ENCODE results near the gene KIF14. TPM values are rescaled to one million over a fixed set of nuclear protein-coding genes. Genes with fewer than 3 reads are reported as not detected.
"Not testable (repeated sequence)": the region's sequence is repeated elsewhere in the genome, so short reads cannot be mapped to it uniquely, and the experiment has no call there.

KIF14 gene
- total RNA-seq, 1 donor from 2014 or later, result 3.6 TPM

- DNase-seq, result not testable (repeated sequence)
Measured at GRCh38 chr1:200630515-200630899, 10.0 kb upstream of the KIF14 start.

DNA sequence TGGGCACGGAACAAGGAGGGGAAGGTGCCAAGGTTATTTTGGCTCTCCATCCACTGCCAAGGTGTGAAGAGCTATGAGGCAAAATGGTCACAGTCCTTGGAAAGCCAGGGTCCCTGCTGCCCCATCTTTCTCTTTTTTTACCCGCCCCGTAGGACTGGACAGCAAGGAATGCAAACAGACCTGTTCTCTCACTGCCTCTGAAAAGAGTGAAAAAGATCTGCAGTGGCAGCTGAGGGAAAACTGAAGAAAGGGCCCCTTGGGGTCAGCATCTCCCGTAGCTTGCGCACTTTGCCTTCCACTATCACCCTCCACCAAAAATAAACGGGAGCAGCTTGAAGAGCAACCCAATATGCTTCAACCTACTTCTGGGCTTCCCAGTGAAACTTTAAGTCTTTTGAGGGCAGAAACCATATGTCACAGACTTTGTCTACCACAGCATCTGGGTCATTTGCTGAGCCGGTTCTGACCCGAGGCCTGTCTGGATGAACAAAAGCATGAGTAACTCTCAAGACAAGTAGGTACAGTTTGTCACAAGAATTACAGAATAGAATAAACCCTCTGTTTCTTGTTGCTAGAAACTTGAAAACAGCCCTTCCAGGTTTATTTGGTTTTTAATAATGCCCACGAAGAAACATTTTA lies 9.4 kb upstream of the KIF14 start:
- no peak for DNase-seq

DNA sequence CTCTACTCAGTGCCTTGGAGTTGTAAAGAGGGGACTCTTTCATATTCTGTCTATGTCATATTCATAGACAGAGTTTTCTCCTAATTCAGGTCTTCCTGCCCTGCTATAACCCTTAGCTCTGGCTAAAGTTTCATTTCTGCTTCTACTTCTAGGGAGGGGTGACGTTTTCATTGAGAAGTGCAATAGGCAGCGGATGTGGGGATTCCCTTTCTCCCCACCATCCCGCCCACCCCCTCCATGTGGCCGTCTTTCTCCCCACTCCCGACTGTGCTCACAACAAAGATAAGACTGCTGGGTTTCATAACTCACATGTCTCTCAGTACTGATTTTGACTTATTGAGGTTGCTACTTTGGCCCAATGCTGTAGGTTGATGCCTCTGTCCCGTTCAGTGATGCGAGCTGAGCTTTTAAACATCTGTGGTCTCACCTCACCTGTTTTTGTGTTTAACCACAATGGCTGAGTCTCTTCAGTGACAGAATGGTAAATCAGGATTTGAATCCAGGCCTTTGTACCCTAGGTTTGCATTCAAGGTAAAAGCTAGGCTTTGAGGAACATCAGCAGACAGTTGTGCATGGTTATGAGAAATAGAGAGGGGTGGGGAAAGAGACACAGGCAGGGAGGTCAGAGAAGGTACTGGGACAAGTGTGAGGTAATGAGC lies 7.8 kb upstream of the KIF14 start:
- DNase-seq, result no peak

DNA sequence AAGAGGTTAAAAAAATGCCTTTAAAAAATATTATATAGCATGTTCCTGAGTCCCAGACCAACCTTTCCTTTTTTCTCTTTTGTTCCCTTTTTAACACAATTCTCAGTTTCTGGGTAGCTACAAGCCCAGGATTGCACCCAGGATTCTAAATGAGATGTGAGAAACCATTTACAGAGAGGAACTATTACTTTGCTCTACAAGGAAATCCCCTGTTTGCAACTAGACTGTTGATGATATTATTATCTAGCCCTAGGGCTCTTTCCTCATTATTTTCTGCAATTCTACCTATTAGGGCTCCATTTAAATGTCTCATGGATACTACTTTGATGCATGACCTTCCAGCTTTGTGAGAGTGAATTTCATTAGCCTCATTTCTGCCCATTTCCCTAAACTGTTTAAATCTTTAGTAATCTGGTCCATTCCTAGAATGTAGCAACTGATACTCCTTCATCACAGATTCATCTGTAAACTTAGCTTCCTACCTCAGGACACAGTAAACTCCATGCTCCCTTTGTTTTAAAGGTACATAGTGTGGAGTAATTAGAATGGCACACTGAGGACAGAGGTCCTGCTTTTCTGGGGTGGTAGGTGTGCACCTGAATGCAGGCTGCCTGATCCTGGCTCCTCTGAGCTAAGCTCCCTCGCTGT lies 7.1 kb upstream of the KIF14 start:
- DNase-seq, result no peak

GRCh38 chr1:200626853-200627534 lies 6.4 kb upstream of the KIF14 start:
- DNase-seq, result no peak

GRCh38 chr1:200625381-200625824 lies 4.9 kb upstream of the KIF14 start:
- DNase-seq, result no peak

DNA sequence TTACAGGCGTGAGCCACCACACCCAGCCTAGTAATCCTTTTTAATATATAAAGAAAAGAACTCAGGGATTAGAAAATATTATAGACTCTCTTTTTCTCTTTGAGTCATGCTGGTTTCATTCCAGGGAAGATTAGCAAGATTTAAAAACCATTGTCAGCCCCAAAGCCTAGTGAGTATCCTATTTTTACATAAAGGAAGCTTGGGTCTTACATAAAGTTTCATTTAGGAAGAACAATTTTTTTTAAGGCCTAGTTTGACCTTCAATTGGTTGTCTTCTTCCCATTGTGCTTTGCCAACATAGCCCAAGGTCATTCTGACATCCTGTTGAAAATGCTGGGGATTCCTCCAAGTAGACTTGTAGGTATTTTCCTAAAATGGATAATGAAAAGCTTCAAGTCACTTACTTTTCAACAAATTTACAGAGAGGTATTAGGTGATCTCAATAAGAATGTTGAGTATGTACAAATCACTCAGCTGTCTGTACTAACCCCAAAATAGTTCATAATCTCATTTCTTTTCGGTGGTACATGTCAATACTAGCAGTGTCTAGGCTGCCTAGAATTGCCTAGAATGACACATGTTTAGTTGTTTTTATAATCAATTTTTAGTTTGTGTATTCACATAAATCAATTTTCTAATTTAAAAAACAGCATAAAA lies 4.3 kb upstream of the KIF14 start:
- DNase-seq, result no peak

- no peak for DNase-seq
Measured at GRCh38 chr1:200619894-200620272, 668 bp downstream of the KIF14 start.

- peak; percentile 46 for DNase-seq
Measured at GRCh38 chr1:200610846-200611245, 9.7 kb downstream of the KIF14 start.

- DNase-seq, result no peak
Measured at GRCh38 chr1:200602632-200603031, 17.9 kb downstream of the KIF14 start.

GRCh38 chr1:200590001-200590400 lies 30.6 kb downstream of the KIF14 start:
- DNase-seq, result no peak

DNA sequence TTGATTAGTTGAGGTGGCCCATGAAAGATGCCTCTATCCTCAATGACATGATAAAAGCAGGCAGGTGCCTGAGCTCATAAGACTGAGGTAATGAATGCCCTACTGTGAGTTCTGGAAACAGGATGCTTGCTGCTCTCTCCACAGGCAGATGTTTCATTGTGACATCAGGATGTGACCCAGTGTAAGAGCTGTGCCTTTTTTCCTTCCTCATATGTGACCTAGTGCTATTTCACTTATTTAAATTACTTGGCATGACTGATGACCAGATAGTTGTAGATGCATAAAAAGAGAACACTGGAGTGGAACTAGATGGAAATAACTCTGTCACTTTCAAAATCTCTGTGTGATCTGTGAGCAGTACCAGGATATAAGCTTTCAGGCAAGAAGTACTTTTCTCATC lies 31.9 kb downstream of the KIF14 start:
- no peak for DNase-seq

GRCh38 chr1:200564319-200564718 lies 56.2 kb downstream of the KIF14 start:
- DNase-seq, result no peak

GRCh38 chr1:200561856-200562214 lies 58.7 kb downstream of the KIF14 start:
- no peak for DNase-seq

- peak; percentile 17 for DNase-seq
Measured at GRCh38 chr1:200558866-200559459, 61.6 kb downstream of the KIF14 start.

DNA sequence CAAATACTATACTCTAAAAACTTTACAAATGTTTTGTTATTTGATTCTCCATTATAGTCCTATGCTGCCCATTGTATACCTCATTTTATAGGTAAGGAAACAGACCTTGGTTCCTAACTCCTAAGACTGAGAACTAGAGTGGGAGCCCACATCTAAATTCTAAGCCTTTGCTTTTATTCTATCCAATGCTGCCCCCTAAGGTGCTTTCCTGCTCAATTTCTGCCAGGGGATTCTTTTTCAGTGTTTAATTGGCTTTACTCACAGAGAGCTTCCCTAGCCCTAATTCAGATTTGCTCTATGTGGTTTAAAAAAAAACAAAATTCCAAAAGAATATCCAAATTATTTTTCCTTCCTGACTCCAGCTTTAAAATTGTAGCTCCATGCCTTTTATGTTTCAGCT lies 64.5 kb downstream of the KIF14 start:
- DNase-seq, result no peak

GRCh38 chr1:200552737-200553136 lies 67.8 kb downstream of the KIF14 start:
- not testable (repeated sequence) for DNase-seq

DNA sequence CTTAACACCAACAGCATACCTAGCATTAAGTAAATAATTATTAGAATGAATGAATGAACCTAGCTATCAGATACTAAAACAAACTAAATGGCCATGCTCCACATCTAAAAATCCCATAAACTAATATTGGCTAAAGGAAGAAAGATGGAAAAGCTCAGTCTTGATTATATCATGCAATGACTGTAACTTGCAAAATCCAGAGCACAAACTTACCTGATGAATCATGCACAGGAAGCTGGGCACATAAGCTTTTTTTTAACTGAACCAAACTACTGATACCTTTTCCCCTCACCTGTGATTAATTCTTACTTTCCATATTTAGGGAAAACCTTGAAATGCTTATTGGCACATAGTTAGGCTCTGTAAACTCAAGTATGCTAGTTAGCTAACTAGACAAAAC lies 70.2 kb downstream of the KIF14 start:
- no peak for DNase-seq

DNA sequence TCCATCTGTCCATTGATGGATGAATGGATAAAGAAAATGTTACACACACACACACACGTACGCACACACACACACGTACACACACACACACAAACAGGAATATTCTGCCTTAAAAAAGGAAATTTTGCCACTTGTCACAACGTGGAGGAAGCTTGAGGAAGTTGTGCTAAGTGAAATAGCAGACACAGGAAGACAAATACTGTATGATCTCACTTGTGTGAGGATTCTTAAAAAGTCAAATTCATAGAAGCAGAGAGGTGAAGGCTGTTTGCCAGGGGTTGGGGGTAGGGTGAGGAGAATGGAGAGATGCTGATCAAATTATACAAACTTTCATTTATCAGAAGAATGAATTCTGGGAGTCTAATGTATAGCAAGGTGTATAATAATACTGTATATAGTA lies 73.2 kb downstream of the KIF14 start:
- DNase-seq, result no peak

GRCh38 chr1:200546577-200546976 lies 74.0 kb downstream of the KIF14 start:
- no peak for DNase-seq

- DNase-seq, result no peak
Measured at GRCh38 chr1:200542162-200542561, 78.4 kb downstream of the KIF14 start.

GRCh38 chr1:200540281-200540680 lies 80.3 kb downstream of the KIF14 start:
- DNase-seq, result no peak
